ENCODE data around the gene ABCA13.

GRCh38 chr7:48237354-48237753, 66.1 kb downstream of the ABCA13 start:
- TF ChIP-seq TAF1 (IDR thresholded peaks at IDR 0.05; ENCODE audit: borderline replicate concordance, low read depth, low read length) = no peak
- TF ChIP-seq CTCF (IDR thresholded peaks at IDR 0.05) = no peak
- no peak for TF ChIP-seq MXI1 (IDR thresholded peaks at IDR 0.05; ENCODE audit: low read depth, low read length)
- TF ChIP-seq FOXM1 (IDR thresholded peaks at IDR 0.05; ENCODE audit: low read depth) = no peak
- TF ChIP-seq EZH2phosphoT487 (IDR thresholded peaks at IDR 0.05; ENCODE audit: borderline replicate concordance, low read depth) = no peak
- no peak for TF ChIP-seq SIN3A (IDR thresholded peaks at IDR 0.05; ENCODE audit: borderline replicate concordance, low read depth, low read length)
- no peak for TF ChIP-seq SMC3 (IDR thresholded peaks at IDR 0.05; ENCODE audit: low read depth, low read length)
- no peak for TF ChIP-seq EP300 (IDR thresholded peaks at IDR 0.05; ENCODE audit: borderline replicate concordance in 1 of 2, low read depth in 1 of 2, low read length in 1 of 2)
- TF ChIP-seq MAX (IDR thresholded peaks at IDR 0.05; ENCODE audit: low read depth) = no peak
